Lung microvascular endothelial cell (primary cell): ENCODE data around the gene RBBP6. TPM values are rescaled to one million over a fixed set of nuclear protein-coding genes. Genes with fewer than 3 reads are reported as not detected.
A peak's percentile ranks its signal among the peaks of the same experiment; 100 is the strongest.
"Not testable (repeated sequence)": the region's sequence is repeated elsewhere in the genome, so short reads cannot be mapped to it uniquely, and the experiment has no call there.

Source experiments
- DNase-seq, 2 donors: peaks; one replicate each; pipeline versions ENCODE4 v3.0.0 to v3.0.0-alpha.2; 2010; ENCODE audit warnings: low read depth in 2 of 2
- total RNA-seq: library from RNA; depleted of rRNA; stranded (reverse); fragments of >200 nt; gene quantifications from 2 replicates; pipeline ENCODE4 v1.2.1, GENCODE V29; 2014

The RBBP6 gene, protein sequence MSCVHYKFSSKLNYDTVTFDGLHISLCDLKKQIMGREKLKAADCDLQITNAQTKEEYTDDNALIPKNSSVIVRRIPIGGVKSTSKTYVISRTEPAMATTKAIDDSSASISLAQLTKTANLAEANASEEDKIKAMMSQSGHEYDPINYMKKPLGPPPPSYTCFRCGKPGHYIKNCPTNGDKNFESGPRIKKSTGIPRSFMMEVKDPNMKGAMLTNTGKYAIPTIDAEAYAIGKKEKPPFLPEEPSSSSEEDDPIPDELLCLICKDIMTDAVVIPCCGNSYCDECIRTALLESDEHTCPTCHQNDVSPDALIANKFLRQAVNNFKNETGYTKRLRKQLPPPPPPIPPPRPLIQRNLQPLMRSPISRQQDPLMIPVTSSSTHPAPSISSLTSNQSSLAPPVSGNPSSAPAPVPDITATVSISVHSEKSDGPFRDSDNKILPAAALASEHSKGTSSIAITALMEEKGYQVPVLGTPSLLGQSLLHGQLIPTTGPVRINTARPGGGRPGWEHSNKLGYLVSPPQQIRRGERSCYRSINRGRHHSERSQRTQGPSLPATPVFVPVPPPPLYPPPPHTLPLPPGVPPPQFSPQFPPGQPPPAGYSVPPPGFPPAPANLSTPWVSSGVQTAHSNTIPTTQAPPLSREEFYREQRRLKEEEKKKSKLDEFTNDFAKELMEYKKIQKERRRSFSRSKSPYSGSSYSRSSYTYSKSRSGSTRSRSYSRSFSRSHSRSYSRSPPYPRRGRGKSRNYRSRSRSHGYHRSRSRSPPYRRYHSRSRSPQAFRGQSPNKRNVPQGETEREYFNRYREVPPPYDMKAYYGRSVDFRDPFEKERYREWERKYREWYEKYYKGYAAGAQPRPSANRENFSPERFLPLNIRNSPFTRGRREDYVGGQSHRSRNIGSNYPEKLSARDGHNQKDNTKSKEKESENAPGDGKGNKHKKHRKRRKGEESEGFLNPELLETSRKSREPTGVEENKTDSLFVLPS (N-terminal part only)
- total RNA-seq = 8.9 and 11.3 TPM in 2 replicates

DNA sequence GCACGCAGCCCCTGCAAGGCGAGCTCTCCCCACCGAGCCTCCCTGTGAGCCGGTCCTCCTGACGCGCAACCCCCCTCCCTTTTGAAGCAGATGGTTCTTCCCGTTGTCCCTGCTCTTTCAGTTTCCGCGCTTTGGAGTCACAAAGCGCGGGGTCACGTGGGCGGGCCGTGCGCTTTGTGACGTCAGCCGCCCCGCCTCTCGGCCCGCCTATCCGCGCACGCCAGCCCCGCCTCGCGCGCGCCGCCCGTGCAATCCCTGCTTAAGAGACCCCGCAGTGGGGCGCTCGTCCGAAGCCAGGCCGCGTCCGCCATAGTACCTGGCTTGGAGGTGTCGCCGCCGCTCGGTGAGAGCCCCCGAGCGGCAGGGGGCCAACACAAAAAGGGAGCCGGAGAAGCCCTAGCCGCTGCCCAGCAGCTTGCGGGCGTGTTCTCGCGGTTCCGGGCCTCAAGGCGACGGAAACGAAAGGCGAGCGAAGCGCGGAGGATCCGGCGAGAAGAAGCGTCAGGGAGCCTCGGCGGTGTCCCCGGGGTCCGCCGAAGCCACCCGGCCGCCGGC is at the start of gene RBBP6:
RBBP6 (plus strand) TSS at position 272 of the 555 bp plus-strand sequence. CDS start 1,061 bp downstream, outside the sequence.
- DNase-seq = peak; percentile 99

DNA sequence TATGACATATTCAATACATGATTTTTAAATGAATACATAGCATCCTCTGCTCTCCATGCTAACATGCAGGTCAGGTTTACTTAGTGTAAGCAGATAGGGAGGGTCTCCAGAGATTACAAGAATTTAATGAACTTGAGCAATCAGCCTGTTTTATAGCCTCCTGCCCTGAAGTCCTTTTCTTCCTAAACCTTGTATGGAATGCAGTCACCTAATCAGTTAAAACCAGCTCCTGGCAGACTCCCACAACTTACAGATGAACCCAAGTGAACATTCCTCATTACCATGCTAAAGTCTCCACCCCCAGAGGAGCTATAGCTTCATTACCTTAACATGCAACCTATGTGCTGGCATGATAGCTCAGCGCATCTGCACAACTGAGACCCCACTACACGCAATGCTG is 48.5 kb upstream of the RBBP6 start:
- no peak for DNase-seq

DNA sequence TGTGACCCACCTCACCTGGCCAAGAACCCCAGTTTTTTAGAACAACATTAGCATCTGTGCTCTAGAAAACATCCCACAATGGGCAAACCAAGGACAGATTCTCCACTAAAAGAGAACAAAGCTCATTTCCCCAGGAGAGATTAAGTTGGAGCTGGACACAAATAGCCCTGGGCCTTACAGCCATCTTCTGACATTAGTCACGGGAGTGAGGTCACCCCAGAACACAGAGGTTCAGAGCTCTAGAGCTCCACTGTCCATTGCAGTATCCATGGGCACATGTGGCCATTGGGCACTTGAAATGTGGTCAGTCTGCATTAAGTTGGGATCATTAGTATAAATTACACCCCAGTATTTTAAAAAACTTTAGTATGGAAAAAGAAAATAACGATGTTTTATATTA is 47.6 kb upstream of the RBBP6 start:
- no peak for DNase-seq

DNA sequence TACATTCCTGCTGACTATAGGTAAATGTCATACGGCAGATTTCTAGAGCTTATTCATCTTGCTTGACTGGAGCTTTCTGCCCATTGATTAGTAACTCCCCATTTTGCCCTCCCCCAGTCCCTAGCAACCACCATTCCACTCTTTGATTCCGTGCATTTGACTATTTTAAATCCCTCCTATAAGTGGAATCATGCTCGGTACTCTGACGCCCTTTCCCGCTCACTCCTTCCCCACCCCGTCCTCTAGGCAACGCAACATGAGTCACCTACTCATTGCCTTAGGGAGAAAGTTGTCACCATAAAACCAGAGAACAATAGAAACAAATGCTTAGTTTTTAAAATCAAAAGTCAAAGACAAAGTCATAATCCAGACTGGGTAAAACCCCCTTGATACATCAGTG is 45.5 kb upstream of the RBBP6 start:
- no peak for DNase-seq

DNA sequence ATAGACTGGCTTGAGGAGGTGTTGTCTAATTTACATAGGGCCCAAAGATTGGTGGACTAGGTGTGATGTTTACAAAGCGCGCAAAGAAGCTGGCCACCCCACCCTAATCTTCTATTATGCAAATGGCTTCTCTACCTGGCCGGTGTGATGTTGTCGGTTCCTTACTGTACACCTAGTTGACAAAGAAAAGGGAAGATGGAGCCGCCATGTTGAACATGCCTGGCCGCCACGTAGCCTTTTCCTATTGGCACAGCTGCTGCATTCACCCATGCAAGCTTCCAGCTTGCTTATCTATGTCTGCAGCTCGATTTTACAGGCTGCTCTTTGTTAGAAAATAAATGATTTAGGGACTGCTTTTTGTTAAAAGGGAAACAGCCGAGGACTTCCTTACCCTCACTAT is 44.2 kb upstream of the RBBP6 start:
- not testable (repeated sequence) for DNase-seq

DNA sequence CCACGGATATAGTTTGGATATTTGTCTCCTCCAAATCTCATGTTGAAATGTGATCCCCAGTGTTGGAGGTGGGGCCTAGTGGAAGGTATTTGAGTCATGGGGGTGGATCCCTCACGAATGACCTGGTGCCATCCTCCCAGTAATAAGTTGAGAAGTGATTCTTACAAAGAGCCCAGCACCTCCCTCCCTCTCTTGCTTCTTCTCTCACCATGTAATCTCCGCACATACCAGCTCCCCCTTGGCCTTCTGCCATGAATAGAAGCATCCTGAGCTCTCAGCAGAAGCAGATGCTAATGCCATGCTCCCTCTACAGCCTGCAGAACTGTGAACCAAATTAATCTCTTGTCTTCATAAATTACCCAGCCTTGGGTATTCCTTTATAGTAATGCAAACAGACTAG is 41.9 kb upstream of the RBBP6 start:
- DNase-seq = no peak

DNA sequence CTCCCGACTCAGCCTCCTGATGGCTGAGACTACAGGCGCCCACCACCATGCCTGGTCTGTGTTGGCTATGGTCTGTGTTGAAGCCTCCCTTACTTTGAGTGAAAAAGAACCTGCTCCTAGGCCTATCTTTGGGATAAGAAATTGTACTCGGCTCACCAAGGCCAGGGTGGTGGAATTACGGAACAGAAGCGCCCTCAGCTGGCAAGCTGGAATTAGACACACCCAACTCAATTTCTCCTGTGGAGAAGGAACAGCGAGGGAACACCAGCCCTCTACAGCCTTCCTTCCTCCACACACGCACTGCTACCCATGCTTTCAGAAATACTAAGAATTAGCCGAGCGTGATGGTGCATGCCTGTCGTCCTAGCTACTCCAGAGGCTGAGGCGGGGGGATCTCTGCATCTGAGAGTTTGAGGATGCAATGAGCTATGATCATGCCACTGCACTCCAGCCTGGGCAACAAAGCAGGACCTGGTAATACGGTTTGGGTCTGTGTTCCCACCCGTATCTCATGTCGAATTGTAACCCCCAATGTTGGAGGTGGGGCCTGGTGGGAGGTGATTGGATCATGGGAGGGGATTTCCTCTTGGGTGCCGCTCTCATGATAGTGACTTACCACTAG is 40.1 kb upstream of the RBBP6 start:
- peak; percentile 37 for DNase-seq

DNA sequence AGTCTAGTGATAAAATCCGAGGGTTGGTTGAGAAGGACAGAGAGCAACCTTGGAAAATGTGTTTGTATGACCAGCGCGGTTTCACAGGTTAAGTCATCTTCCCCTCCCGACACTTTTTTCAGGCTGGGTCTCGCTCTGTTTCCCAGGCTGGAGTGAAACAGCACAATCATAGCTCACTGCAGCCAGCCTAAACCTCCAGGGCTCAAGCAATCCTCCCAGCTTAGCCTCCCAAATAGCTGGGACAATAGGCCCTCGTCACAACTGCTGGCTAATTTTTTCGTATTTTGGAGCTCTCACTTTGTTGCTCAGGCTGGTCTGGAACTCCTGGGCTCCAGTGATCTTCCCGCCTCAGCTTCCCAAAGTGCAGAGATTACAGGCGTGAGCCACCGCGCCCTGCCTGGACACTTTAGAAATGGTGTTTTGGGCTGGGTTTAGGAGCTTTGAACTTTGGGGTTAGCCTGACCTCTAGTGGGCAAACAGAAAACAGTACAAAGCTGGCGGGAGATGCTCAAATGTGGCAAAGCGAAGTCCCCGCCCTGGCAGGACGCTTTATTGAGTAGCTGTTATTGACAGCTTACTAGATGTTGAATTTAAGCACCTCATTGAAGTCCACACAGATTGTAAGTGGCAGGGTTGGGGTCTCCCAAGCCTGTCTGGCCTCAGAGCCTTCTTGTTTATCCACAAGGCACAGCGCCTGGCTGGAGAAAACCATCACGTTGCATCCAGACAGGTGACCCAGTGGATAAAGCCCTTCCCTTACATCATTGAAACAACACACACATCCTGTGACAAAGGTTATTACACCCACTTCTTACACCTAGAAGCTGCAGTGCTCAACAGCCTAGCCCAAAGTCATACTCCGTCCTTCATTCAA is 34.7 kb upstream of the RBBP6 start:
- DNase-seq = peak; percentile 61 to 79

DNA sequence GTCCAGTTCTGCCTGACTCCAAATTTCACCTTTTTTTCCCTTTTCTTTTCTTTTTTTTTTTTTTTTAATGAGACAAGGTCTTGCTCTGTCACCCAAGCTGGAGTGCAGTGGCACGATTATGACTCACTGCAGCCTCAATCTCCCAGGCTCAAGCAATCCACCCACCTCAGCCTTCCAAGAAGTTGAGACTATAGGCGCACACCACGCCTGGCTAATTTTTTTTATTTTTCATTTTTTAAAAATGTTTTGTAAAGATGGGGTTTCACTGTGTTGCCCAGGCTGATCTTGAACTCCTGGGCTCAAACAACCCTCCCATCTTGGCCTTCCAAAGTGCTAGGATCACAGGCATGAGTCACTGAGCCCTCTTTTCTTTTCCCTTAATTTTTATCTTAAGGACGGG is 33.4 kb upstream of the RBBP6 start:
- DNase-seq = no peak

DNA sequence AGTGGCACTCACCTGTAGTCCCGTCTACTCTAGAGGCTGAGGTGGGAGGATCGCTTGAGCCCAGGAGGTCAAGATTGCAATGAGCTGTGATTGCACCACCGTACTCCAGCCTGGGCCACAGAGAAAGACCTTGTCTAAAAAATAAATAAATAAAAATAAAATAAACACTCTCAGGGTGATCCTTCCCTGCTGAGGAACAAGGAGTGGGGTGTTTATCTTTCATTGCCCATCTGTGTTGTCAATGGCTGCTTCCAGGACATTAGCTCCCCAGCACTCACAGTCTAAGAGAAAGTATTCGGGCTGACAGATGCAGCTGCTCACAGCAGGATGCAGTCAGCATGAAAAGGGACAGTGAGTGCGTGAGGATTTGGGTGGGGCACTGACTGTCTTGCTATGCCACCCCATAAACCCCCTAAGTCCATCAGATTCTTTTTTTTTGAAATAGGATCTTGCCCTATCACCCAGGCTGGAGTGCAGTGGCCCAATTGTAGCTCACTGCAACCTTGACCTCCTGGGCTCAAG is 31.3 kb upstream of the RBBP6 start:
- DNase-seq = no peak

DNA sequence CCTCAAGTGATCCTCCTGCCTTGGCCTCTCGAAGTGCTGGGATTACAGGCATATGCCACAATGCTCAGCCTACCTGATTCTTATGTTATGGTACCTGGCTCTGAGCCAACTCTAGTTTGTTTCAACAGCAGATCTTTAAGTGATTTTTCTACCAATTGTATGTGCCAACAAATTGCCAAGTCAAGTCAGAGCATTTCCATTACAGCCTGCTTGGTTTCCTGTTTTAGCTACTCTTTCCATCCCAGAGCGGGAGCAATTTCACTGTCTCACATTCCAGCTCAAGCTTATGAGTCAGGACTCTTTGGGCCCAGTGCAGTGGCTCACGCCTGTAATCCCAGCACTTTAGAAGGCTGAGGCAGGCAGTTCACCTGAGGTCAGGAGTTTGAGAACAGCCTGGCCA is 30.8 kb upstream of the RBBP6 start:
- DNase-seq = peak; percentile 54 to 70

DNA sequence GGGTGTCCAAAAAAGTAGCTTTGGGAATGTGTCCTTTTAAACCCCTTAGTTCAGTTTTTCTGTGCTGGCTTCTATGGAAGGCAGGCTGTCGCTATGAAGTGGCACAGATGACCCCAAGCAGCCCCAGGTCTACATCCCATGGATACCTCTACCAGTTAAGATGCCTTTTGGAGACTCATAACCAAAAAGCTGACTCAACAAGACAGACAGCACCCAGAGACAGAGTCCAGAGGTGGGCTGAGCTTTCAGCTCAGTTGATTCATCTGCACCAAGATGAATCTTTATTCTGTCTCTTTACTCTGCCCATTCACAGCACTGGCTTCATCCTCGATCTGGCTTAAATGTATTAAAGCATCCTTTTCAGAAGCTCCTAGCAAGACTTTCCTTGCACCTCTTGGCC is 29.8 kb upstream of the RBBP6 start:
- no peak for DNase-seq

DNA sequence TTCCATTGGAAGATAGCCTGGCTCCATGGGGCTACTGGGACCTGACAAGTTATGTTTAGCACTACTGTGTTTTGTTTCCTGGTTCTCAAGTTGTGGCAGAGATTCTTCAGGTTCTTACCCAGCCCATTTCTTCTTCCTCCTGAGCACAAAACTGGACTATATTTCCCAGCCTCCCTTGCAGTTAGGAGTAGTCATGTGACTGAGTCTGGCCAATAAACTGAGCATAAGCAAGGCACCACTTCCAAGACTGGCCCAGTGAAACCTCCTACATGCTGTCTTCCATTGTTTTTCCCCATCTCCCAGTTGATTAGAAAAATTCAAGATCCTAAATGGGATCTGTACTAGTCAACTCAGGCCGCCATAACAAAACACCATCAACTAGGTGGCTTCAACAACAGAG is 28.2 kb upstream of the RBBP6 start:
- no peak for DNase-seq

DNA sequence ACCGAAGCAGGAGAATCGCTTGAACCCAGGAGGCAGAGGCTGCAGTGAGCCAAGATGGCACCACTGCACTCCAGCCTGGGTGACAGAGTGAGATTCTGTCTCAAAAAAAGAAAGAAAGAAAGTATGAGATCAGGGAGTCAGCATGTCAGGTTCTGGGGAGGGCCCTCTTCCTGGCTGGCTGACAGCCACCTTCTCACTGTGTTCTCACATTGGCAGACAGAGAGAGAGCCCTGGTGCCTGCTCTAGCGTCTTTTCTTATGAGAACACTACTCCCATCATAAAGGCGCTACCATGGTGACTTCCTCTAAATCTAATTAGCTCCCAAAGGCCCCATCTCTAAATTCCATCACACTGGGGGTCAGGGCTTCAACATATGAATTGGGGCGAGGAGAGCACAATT is 27.6 kb upstream of the RBBP6 start:
- no peak for DNase-seq

DNA sequence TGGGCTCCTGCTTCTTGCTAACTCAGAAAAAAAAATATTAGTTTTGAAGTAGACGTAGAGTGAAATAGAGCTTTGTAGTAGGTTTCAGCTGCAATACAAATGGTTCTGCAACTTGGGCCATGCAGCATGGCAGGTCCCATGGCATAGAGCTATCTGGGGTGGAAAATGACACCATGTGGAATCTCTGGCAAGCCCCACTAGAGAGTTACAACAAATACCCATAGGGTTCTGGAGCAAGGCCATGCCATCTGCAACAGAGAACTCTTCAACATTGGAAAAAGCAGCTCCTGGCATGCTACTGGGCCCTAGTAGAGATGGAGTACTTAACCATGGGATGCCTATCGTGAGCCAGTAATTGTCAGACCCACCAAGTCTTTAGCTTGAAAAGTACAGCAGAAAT is 25.3 kb upstream of the RBBP6 start:
- DNase-seq = no peak

DNA sequence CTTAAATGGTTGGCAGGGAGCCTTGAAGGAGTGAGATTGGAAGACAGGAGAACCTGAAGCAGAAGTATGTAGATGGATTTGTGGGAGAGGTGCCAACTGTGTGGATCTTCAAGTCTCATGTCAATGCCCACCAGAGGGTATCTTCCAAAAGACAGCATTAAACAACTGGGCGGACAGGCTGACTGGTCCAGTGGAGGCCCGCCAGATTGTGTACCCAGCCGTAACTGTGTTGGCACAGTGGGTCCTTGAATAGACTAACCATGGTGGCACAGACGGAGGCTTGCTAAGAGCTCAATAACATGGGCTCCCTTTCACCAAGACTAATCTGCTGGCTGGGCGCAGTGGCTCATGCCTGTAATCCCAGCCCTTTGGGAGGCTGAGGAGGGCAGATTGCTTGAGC is 24.2 kb upstream of the RBBP6 start:
- DNase-seq = no peak

DNA sequence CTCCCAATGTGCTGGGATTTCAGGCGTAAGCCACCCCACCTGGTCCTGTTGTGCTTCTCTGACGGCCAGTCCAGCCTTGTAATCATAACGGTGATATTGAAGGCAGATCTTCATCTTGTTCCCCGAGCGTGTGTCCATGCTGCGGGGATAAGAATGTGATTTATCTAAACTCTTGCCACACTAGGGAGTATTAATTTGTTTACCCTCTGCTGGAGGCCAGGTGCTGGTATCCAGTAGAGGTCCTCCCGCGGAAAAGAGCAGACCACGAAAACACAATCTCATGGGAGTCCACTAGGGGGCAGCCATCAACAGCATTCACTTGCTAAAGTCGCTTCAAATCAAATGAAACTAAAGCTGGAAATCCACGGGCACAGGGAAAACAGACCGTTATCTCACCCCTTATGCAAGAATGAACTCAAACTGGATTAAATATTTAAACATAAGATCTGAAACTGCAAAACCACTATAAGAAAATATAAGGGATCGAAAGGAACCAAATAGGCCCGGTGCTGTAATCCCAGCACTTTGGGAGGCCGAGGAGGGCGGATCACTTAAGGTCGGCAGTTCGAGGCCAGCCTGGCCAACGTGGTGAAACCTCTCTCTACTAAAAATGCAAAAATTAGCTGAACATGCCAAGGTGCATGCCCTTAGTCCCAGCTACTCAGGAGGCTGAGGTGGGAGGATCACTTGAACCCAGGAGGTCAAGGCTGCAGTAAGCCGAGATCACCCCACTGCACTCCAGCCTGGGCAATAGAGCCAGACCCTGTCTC is 22.3 kb upstream of the RBBP6 start:
- peak; percentile 86 to 93 for DNase-seq

DNA sequence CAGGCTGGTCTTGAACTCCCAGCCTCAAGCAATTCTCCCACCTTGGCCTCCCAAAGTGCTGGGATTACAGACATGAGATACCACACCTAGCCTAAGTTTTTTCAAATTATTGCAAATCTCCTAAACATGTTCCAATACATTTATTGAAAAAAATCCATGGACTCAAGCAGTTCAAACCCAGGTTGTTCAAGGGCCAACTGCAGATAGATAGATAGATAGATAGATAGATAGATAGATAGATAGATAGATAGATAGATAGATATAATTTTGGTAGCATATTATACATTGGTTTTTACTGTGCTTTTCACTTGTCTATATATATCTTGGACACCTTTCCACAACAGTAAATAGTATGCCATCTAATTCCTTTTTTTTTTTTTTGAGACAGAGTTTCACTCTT is 20.9 kb upstream of the RBBP6 start:
- no peak for DNase-seq

DNA sequence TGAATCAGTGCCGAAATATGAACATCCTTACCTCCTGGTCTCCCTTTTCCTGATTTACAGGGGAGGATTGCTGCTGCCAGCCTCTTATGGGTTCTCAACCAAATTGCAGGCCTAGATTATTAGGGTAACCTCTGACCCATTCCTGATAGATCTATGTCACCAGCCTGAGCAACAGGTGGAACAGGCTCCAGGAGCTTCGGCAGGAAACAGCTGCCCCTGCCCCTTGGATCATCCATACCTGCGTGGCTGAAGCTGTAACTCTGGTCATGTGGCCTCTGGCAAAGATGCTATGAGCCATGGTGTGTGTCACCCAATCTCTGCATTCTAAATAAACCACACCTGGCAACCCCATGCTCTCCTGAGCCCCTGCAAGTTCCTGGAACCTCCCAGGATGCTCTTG is 18.4 kb upstream of the RBBP6 start:
- no peak for DNase-seq

DNA sequence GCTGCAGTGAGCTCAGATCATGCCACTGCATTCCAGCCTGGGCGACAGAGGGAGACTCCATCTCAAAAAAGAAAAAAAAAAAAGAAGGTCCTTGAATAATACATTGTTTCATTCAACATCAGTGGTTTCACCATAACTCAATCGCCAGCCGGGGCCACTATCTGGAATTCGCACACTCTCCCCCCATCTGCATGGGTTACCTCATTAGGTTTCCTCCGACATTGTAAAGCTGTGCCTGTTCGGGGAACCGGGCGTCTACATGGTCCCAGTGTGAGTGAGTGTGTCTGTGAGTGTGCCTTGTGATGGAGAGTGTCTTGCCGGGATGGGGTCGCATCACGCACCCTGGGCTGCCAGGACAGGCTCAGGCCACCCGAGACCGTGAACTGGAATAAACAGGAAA is 16.6 kb upstream of the RBBP6 start:
- no peak for DNase-seq
